ENCODE data around the gene NKIRAS1. TPM values are rescaled to one million over a fixed set of nuclear protein-coding genes. Genes with fewer than 3 reads are reported as not detected.

NKIRAS1 gene
- total and polyA plus RNA-seq, 2 donors (not counting 1 experiment from before 2014, with no cell fraction given): 1.6 to 4.7 TPM

DNA sequence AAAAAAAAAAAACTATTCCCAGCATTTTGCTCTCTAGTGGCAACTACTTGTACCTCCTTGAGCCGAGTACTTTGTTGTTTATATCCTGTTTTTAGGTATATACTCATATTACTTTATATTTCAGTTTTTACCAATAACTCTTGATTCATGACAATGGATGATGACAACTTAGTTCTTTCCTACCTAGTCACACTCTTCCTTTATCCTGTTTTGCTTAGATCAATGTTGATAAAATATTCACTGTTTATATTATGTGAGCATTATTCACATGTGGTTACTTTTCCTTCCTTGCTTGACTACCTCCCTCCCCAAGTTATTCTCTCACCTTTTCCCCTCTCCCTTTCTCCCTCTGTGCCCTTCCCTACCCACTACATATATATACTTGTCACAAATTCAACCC lies 53.7 kb downstream of the NKIRAS1 start:
- Histone ChIP-seq H3K36me3 (replicated peaks in 1 of 2; ENCODE audit: control extremely low read depth in 1 of 2, control insufficient read depth in 1 of 2, extremely low read depth in 1 of 2, insufficient read depth in 2 of 2, low read length in 1 of 2) (peaks cover 4 to 7% of the 10 kb centered on the region in 2 experiments), H3K79me2 (ENCODE audit: control insufficient read depth, insufficient read depth, low read length) (peaks cover 92% of the 10 kb centered on the region), H3K4me2 (replicated peaks; ENCODE audit: low read depth, low read length, poor library complexity, severe bottlenecking) (no peak overlapping the region), H3K27me3 (replicated peaks in 1 of 4; ENCODE audit: control extremely low read depth in 1 of 4, control insufficient read depth in 3 of 4, insufficient read depth in 4 of 4, low read length in 3 of 4) (no peaks in the 10 kb centered on the region), H3K4me1 (ENCODE audit: control insufficient read depth in 2 of 2, insufficient read depth in 2 of 2, low read length in 2 of 2) (peaks cover 22 to 26% of the 10 kb centered on the region in 2 donors), H3K4me3 (ENCODE audit: control extremely low read depth in 1 of 5, extremely low read depth in 1 of 5, insufficient read depth in 1 of 5, low read depth in 2 of 5, low read length in 4 of 5) (no peak overlapping the region), H3K9me3 (ENCODE audit: control extremely low read depth in 1 of 3, control insufficient read depth in 2 of 3, insufficient read depth in 1 of 3, low read length in 2 of 3) (no peaks in the 10 kb centered on the region), H3K9ac (ENCODE audit: low read length) (no peak overlapping the region), H3K27ac (ENCODE audit: low read length in 2 of 2) (no peak overlapping the region), H4K20me1 (ENCODE audit: control insufficient read depth, insufficient read depth, low read length, poor library complexity, severe bottlenecking) (peaks cover 60% of the 10 kb centered on the region), H2AFZ (ENCODE audit: insufficient read depth, low read depth, low read length, poor library complexity, severe bottlenecking) (no peak overlapping the region)
- Mint-ChIP-seq H3K27ac (no peak overlapping the region), H3K4me3 (no peak overlapping the region), H3K27me3 (no peaks in the 10 kb centered on the region), H3K9me3 (ENCODE audit: insufficient read depth) (no peaks in the 10 kb centered on the region), H3K4me1 (peaks cover 56% of the 10 kb centered on the region)
- ChIA-PET CTCF (no interaction called here), POLR2A (no interaction called here)
- ATAC-seq (ENCODE audit: low read depth): no peak
- DNase-seq: no peak
- intact Hi-C loops (cut with micrococcal nuclease): no loop called here
- no CpG with 5 or more reads among the region's 1 CpG for WGBS (ENCODE audit: insufficient coverage)
- TF ChIP-seq, protein P1, sequence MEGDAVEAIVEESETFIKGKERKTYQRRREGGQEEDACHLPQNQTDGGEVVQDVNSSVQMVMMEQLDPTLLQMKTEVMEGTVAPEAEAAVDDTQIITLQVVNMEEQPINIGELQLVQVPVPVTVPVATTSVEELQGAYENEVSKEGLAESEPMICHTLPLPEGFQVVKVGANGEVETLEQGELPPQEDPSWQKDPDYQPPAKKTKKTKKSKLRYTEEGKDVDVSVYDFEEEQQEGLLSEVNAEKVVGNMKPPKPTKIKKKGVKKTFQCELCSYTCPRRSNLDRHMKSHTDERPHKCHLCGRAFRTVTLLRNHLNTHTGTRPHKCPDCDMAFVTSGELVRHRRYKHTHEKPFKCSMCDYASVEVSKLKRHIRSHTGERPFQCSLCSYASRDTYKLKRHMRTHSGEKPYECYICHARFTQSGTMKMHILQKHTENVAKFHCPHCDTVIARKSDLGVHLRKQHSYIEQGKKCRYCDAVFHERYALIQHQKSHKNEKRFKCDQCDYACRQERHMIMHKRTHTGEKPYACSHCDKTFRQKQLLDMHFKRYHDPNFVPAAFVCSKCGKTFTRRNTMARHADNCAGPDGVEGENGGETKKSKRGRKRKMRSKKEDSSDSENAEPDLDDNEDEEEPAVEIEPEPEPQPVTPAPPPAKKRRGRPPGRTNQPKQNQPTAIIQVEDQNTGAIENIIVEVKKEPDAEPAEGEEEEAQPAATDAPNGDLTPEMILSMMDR (IDR thresholded peaks at IDR 0.05): no peak
- no peak for TF ChIP-seq EZH2 (IDR thresholded peaks at IDR 0.05; ENCODE audit: borderline replicate concordance, insufficient read depth, low read depth, low read length, poor library complexity, severe bottlenecking)

DNA sequence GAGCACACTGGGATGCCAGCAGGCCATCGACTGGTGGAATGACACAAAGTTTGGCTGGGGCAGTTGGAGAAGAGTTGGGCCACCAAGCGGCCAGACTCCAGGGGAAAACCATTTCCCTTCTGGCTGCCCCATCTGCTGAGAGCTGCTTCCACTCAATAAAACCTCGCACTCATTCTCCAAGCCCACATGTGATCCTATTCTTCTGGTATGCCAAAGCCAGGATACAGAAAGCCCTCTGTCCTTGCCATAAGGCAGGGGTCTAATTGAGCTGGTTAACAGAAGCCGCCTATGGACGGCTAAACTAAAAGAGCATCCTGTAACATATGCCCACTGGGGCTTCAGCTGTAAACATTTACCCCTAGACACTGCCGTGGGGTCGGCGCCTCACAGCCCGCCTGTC lies 55.1 kb downstream of the NKIRAS1 start:
- Mint-ChIP-seq H3K27me3 (no peaks in the 10 kb centered on the region), H3K27ac (no peak overlapping the region), H3K4me3 (no peak overlapping the region), H3K4me1 (peaks cover 67% of the 10 kb centered on the region), H3K9me3 (ENCODE audit: insufficient read depth) (no peaks in the 10 kb centered on the region)
- Histone ChIP-seq H3K27me3 (replicated peaks in 1 of 4; ENCODE audit: control extremely low read depth in 1 of 4, control insufficient read depth in 3 of 4, insufficient read depth in 4 of 4, low read length in 3 of 4) (no peaks in the 10 kb centered on the region), H2AFZ (ENCODE audit: insufficient read depth, low read depth, low read length, poor library complexity, severe bottlenecking) (no peak overlapping the region), H3K4me1 (ENCODE audit: control insufficient read depth in 2 of 2, insufficient read depth in 2 of 2, low read length in 2 of 2) (peaks cover 36 to 40% of the 10 kb centered on the region in 2 donors), H3K4me2 (replicated peaks; ENCODE audit: low read depth, low read length, poor library complexity, severe bottlenecking) (no peak overlapping the region), H4K20me1 (ENCODE audit: control insufficient read depth, insufficient read depth, low read length, poor library complexity, severe bottlenecking) (peaks cover 71% of the 10 kb centered on the region), H3K36me3 (replicated peaks in 1 of 2; ENCODE audit: control extremely low read depth in 1 of 2, control insufficient read depth in 1 of 2, extremely low read depth in 1 of 2, insufficient read depth in 2 of 2, low read length in 1 of 2) (peaks cover 4 to 7% of the 10 kb centered on the region in 2 experiments), H3K4me3 (ENCODE audit: control extremely low read depth in 1 of 5, extremely low read depth in 1 of 5, insufficient read depth in 1 of 5, low read depth in 2 of 5, low read length in 4 of 5) (no peak overlapping the region), H3K9ac (ENCODE audit: low read length) (no peak overlapping the region), H3K27ac (ENCODE audit: low read length in 2 of 2) (no peak overlapping the region), H3K79me2 (ENCODE audit: control insufficient read depth, insufficient read depth, low read length) (peaks cover 81% of the 10 kb centered on the region), H3K9me3 (ENCODE audit: control extremely low read depth in 1 of 3, control insufficient read depth in 2 of 3, insufficient read depth in 1 of 3, low read length in 2 of 3) (peaks cover 0 to 4% (median 0%) of the 10 kb centered on the region in 3 donors)
- ChIA-PET POLR2A (no interaction called here), CTCF (no interaction called here)
- DNase-seq: no peak
- intact Hi-C loops (cut with micrococcal nuclease): no loop called here
- 98% methylated on average over 8 of the region's 9 CpGs for WGBS (ENCODE audit: insufficient coverage)
- no peak for TF ChIP-seq EZH2 (IDR thresholded peaks at IDR 0.05; ENCODE audit: borderline replicate concordance, insufficient read depth, low read depth, low read length, poor library complexity, severe bottlenecking)
- TF ChIP-seq, protein P1 (IDR thresholded peaks at IDR 0.05): no peak
- ATAC-seq (ENCODE audit: low read depth): no peak

Data from B cell (primary cell).